GM21447 (cell line): ENCODE results near the gene MPHOSPH8.

Experiments used
- ATAC-seq: cut with Tn5 transposase; IDR thresholded peaks from one replicate; pipeline ENCODE4 v1.9.1; 2021; ENCODE audit not compliant: unreplicated experiment

Gene MPHOSPH8, protein sequence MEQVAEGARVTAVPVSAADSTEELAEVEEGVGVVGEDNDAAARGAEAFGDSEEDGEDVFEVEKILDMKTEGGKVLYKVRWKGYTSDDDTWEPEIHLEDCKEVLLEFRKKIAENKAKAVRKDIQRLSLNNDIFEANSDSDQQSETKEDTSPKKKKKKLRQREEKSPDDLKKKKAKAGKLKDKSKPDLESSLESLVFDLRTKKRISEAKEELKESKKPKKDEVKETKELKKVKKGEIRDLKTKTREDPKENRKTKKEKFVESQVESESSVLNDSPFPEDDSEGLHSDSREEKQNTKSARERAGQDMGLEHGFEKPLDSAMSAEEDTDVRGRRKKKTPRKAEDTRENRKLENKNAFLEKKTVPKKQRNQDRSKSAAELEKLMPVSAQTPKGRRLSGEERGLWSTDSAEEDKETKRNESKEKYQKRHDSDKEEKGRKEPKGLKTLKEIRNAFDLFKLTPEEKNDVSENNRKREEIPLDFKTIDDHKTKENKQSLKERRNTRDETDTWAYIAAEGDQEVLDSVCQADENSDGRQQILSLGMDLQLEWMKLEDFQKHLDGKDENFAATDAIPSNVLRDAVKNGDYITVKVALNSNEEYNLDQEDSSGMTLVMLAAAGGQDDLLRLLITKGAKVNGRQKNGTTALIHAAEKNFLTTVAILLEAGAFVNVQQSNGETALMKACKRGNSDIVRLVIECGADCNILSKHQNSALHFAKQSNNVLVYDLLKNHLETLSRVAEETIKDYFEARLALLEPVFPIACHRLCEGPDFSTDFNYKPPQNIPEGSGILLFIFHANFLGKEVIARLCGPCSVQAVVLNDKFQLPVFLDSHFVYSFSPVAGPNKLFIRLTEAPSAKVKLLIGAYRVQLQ

DNA sequence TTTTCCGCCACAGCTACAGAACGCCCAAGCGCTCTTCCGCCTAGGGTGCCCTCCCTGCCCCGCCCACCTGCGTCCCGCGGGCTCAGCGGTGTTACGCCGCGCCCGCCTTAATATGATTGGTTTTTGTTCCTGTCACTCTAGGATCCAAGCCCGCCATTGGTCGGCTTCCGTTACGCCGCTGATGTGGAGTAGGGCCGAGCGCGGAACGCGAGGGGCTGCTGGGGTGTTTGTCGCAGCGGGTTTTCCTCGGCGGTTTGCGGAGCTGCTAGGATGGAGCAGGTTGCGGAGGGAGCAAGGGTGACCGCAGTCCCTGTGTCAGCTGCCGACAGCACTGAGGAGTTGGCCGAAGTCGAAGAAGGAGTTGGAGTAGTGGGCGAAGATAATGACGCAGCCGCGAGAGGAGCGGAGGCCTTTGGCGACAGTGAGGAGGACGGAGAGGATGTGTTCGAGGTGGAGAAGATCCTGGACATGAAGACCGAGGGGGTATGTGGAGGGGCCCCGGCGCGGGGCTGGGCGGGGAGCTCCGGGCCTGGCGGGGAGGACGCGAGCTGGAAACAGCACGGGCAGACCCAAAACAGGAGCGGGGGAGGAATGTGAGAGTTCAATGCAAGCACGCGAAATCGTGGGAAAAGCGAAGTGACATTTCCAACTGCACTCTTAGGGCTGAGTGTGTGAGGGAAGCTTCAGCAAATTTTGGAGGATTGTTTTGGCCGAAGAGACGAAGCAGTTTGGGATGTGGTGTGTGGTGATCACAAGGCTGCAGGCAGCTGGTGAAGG, at the start of gene MPHOSPH8:
Gene MPHOSPH8, plus strand, starts transcription at position 181 of the 777 bp plus-strand sequence. Its CDS starts 90 bp downstream, at position 271.
- ATAC-seq: peak; percentile 97

DNA sequence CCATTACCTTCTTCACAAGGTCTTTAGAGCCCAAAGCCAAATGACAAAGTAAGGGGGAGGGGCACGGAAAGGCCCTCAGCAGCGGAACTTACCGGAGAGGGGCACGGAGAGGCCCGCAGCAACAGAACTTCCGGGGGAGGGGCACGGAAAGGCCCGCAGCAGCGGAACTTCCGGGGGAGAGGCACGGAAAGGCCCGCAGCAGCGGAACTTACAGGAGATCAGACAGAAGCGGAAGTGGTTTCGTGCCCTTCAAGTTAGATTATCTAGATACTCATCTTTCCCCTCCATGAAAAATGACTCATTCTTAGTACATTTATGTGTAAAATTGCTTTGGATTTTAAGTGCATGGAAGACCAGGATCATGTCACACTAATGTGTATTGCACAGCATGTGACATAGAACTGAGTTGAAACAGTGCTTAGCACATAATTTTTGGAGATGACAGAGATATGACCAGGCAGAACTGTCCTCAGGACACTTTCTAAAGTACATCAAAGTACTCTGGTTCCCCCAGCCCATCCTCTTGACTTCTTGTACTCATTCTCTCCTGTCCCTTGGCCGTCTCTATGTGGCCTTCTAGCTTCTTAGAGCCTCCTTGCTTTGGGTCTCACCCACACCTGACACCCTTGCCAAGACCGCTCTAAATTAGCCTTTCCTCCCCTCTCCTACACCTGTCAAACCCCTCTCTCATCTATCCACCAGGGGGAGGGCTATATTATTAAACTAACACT, 46.4 kb upstream of the MPHOSPH8 start:
- peak; percentile 82 for ATAC-seq

DNA sequence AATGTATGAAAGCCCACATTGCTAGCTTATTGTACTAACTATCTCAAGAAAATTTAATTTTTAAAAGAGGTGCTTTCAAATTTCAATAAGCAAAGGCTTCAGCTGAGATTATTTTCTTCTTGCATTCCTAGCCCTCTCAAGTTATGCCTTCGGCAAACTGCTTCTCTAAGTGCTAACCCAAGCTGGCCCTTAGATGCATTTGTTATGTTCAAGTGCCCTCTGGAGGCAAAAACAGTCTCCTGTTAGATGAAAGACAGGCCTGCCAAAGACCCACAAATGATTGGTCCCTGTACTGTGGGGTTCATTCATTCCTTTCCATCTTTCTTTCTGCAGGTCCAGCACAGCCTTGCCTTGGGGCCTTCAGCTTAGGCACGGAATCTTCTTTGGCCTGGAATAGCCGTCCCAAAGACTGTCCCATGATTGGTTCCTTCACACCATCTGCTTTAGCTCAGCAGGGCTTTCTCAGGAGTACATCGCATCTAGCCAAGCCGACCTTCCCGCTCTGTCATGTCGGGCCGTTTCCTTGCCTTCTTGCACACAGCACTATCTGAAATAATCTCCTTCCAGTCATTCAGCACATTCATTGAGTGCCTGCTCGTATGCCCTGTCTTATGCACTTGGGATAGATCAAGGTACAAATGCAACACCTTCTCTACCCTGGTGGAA, 45.7 kb upstream of the MPHOSPH8 start:
- ATAC-seq: peak; percentile 69

DNA sequence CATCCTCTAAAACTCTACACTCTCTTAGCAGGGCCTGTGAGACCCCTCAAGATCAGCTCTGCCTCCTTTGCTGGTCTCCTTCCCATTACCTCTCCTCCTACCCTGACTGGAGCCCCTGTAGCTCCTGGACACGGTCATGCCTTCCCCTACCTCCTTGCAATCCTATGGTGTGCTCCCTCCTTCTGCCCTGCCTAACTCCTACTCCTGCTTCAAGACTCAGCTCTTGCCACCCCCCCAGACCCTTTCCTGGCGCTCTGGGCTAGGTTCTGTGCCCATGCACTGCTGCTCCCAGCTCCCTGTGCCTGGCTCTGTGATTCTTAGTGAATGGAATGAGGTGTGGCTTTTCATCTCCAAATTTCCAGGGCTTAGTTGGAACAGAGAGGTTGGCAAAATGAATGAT, 44.1 kb upstream of the MPHOSPH8 start:
- no peak for ATAC-seq

DNA sequence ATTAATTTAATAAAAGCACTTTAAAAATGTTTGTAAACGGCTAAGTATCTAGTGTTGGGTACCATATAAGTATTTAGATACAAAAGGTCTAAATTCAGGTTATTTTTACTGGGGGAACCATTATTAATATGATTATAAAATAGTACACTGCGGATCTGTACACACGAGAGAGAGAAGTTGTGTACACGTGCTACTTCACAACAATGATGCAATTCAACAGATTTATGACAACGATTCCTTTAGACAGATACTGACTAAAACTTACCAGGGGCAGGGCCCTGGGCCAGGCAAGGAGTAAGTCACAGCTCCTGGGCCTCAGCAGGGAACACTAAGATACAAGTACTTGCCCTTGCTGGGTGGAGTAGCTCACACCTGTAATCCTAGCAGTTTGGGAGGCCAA, 43.0 kb upstream of the MPHOSPH8 start:
- no peak for ATAC-seq

DNA sequence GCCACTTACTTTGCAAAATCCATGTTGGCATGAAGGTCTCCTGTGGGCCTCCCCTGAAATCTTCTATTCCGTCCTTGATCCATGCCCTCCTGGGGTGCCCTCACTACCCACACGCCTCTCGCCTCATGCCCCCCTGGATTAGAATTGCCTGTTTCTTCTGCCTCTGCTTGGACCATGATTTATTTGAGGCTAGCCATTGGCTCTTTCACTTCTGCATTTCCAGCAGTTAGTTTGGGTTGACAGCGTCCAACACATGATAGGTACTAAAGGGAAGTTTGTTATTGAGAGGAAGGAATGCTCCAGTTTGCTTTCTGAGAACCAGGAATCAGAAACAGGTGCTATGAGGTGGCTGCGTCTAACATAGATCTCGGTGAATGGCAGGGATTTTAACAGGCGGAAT, 41.6 kb upstream of the MPHOSPH8 start:
- no peak for ATAC-seq

DNA sequence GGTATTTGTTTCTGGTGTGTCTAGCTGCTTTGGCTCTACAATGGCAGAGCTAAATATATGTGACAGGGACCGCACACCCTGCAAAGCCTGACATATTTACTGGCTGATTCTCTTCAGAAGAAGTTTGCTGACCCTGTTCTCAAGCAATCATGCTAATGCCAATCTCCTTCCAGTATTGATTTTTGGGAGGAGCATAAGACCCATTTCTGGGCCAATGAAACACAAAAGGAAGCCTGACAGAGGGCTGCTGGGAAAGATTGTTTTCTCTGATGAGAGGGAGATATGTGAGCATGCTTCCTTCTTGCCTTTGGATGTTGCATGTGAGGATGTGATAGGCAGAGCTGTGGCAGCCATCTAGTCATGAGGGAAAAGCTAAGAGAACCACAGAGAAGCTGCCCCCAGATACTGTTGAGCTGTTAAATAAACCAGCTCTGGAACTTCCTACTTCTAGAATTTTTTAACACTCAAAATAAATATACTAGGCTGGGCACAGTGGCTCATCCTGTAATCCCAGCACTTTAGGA, 40.7 kb upstream of the MPHOSPH8 start:
- no peak for ATAC-seq

DNA sequence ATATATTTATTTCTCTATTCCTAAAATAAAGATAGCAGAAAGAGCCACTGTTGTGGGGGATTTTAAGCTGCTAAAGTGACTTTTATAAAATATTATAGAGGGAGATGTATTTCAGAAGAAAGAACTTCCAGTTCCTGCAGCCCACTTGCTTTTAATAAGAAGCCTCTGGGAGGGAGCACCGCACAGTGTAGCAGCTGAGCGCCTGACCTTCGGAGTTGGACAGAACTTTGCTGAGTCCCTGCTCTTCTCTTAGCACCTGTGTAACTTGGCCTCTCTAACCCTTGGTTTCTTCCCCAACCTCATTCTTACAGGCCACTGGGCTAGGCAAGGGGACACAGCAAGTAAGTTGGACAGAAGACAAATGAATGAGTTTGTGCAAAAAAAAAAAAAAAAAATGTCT, 37.4 kb upstream of the MPHOSPH8 start:
- no peak for ATAC-seq

DNA sequence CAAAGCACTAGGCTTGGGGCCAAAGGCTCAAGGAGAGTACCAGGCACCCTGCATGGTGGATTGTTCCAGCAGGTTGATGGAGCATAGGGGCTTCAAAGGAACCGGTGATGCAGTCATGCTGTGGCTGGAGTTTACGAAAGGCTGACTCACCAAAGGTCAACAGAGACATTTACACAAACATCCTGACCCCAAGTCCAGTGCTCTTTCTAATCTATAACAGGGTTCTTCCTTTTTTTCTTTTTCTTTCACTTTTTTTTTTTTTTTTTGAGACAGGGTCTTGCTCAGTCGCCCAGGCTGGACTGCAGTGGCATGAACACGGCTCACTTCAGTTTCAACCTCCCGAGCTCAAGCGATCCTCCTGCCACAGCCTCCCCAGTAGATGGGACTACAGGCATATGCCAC, 36.5 kb upstream of the MPHOSPH8 start:
- no peak for ATAC-seq

DNA sequence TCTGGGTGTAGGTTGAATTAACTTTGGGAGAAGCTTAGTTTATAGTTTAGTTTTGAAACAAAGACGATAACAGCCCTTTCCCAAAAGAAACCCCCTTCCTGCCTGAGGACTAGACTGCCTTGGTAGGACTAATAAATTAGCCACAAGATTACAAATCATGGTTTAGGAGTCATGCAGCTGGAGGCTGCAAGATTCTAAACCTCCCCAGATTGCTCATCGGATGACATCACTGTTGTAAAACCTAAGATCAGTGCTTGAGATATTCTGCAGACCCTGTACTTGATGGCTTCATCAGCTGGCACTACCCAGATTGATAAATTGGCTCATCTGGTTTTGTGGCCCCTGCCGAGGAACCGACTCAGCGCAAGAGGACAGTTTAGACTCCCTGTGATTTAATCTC, 35.9 kb upstream of the MPHOSPH8 start:
- no peak for ATAC-seq

DNA sequence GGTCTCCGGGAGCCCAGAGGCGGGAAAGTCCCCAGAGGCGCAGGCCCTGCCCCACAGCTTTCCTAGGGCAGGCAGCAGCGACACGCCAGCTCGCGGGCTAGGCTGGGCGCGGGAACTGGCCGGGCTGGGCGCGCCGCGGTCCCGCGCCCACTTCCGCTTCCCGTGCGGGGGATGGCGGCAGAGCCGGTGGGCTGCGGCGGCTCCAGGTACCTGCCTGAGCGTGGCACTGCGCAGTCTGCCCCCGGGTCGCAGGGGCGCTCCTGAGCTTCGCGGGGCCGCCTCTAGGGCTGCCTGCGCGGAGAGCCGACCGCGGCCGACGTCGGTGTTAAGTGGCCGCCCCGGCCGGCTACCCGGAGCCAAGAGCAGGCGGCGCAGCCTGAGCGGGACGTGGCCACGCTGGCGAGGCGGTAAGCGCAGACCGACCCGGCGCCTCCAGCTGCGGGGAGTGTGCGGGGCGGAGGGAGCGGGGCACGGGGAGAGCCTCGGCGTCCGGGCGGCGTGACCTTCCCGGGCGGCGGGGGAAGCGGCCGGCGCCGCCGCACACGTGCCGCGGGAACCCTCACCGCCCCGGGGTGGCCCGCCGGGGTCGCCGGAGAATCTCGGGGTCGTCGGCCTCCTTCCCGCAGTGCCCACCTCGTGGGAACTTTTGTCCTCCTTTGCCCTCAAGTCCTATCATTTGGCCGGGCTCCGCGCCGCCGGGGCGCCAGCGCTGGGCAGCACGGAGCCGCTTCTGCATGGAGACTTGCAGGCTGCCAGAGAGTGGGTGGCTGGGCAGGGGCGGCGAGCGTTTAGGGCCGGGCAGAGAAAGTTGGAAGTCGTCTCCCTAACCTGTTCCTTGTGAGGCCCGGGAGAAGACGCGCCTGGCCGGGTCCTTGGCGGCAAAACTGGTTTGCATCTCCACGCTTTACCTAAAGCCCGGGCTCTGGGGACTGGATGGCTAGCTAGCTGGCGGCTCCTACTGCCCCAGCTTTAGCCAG, 31.4 kb upstream of the MPHOSPH8 start:
- peak; percentile 78 for ATAC-seq

DNA sequence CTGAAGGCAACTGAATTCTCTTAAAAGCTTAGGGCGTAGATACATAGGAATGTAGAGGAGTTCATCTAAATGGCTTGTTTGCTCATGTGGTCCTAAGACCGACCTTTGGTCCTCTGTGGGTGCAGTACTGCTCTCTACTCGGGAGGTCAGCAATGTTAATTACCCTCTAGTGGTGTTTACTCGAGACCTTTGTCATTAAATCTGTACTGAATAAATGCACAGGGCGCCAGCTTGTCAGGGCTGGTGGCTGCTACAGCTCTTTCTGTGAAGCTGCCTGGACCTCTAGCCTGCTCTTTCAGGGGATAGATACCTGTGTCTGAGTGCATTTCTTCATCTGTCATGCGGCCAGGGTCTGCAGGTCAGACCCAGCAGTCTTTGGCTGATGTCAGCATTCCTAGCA, 29.2 kb upstream of the MPHOSPH8 start:
- ATAC-seq: no peak

DNA sequence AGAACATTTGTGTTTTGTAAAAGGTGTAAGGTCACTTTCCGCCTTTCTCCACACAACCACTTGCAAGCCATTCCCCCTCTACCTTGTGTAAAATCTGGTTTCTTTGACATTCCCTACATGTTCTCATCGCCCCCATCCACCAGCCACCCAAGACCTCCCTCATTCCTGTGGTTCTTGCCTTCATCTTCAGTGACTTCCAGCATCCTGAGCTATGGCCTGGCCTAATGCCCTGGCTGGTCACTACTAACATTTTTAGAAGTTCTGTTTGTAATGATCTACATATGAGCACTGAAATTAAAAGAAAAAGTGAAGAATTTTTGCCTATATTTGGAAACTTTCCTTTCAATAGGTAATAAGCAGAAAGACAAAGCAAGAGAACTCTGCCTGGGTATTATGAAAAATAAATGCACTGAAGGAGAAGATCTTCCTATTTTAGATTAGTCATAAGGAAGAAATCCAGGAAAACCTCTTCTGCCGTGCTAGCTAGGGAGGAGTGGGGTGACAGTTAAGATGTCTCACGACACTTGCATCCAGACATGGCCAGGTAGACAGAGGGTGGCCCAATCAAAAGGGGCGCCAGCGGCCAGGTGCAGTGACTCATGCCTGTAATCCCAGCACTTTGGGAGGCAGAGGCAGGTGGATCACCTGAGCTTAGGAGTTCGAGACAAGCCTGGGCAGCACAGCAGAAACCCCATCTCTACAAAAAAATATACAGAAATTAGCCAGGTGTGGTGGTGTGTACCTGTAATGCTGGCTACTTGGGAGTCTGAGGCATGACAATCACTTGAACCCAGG, 28.1 kb upstream of the MPHOSPH8 start:
- ATAC-seq: no peak

DNA sequence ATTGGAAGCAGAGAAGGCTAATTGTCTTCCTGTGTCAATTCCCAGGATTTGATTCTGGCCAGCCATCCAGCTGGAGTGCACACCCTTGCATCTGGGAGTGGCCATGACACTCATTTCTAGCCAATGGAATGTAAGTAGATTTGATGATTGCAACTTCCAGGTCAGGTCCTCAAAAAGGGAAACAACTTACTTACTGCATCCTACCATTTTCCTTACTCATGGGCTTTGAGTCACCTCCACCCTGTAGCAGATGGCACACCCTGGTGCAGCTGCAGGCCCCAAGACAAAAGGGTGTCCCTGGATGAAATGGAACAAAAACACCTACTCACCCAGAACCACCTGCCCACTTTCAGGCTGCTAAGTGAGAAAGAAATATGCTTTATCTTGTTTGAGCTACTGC, 27.3 kb upstream of the MPHOSPH8 start:
- ATAC-seq: no peak

DNA sequence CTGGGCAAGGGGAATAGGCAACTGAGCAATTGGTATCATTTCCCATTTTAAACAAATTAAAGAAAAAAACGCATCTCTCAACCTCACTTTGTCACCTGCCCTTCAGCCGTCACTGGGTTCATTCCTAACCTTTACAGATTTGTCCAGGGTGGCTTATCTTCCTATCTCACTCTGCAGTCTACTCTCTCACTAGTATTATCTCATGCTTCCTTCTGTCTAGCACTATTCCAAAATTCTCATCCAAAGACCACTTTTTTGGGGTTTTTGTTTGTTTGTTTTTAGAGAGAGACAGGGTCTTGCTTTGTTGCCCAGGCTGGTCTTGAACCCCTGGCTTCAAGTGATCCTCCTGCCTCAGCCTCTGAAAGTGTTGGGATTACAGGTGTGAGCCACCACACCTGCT, 26.7 kb upstream of the MPHOSPH8 start:
- no peak for ATAC-seq

DNA sequence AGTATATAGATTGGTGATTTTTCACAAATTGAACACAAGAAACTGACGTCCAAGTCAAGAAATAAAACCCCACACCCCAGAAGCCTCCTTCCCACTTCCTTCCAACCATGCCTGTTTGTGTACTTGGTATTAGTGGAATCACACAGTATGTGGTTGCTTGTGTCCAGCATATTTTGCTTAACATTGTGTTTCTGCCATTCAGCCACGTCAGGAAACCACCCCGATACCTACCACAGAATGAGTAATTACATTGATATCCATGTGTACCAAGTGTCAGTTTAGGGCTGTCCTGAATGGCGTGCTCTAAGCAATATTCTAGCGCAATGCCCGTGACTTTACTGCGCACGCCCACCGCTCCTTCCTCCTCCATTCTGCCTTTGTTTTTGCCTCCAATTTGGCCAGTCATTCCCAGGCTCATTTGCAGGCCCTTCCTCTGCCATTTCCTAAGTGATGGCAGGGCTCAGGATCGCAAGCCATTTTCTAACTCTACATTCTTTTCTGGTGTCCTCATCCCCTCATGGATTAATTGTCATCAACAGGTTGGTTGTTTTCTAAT, 25.9 kb upstream of the MPHOSPH8 start:
- no peak for ATAC-seq

DNA sequence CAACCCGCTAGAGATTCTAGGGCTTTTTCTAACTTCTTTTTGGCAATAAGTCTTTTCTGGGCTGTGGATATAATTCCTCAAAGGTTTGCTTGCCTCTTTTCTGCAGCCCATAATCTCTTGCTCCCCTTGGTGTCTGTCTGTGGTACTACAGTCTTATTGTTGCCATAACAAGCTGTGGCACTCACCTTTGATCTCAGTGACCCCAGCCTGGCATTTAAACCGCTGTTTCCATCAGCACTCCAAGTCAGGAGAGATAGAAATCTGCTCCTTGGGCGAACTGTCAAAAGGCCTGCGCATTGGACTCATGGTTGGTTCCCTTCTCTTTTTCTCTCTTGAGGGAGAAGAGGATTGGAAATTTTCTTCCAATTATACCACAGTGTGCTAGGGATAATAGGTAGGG, 14.5 kb upstream of the MPHOSPH8 start:
- no peak for ATAC-seq

DNA sequence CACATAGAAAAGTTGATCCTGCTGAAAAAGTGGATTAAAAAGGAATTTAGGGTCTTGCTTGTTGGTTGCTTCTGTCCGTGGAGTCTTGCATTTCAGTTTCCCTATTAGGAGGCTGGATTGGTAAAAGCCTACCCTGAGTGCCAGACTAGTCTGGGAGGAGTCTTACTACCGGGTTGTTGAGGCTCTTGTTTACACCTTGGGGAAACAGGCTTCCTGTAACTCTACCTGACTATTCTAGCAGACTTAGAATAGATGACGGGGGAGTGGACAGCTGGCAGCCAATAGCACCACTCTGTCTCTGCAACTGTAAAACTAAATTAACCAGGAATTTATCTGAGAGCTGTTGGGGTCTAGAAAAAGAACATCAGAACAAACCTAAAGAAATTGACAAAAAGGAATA, 11.3 kb upstream of the MPHOSPH8 start:
- no peak for ATAC-seq
